H1 (cell line): ENCODE results near the gene RELA. TPM values are rescaled to one million over a fixed set of nuclear protein-coding genes. Genes with fewer than 3 reads are reported as not detected.

Experiments
- EGR1 ChIP-seq: IDR thresholded peaks from 2 replicates; pipeline ENCODE4 v1.6.1; 2011; ENCODE audit warnings: low read depth, low read length, borderline replicate concordance
- FOSL1 ChIP-seq: IDR thresholded peaks from 2 replicates; pipeline ENCODE4 v1.6.1; 2011; ENCODE audit warnings: mild to moderate bottlenecking, low read depth, low read length, moderate library complexity; ENCODE audit not compliant: insufficient read depth
- HDAC6 ChIP-seq: IDR thresholded peaks from one replicate; pipeline ENCODE4 v1.7.1; 2012; ENCODE audit warnings: low read depth, mild to moderate bottlenecking, inconsistent platforms, low read length, moderate library complexity
- MAX ChIP-seq: IDR thresholded peaks from 2 replicates; pipeline ENCODE4 v1.6.1; 2012; ENCODE audit warnings: inconsistent platforms
- NANOG ChIP-seq: IDR thresholded peaks from 2 replicates; pipeline ENCODE4 v1.6.1; 2011; ENCODE audit warnings: low read length, low read depth, mild to moderate bottlenecking, inconsistent platforms; ENCODE audit not compliant: insufficient read depth, poor library complexity, severe bottlenecking
- NRF1 ChIP-seq: IDR thresholded peaks from 2 replicates; pipeline ENCODE4 v1.6.1; 2011; ENCODE audit warnings: mild to moderate bottlenecking, low read depth, low read length, improper control_type of control experiment
- RFX5 ChIP-seq: IDR thresholded peaks from 2 replicates; pipeline ENCODE4 v1.6.1; 2011; ENCODE audit warnings: low read depth, low read length, improper control_type of control experiment, borderline replicate concordance
- RXRA ChIP-seq: IDR thresholded peaks from 2 replicates; pipeline ENCODE4 v1.6.1; 2011; ENCODE audit warnings: low read depth, mild to moderate bottlenecking, low read length, moderate library complexity; ENCODE audit not compliant: insufficient read depth
- SP2 ChIP-seq: IDR thresholded peaks from 2 replicates; pipeline ENCODE4 v1.6.1; 2012; ENCODE audit warnings: mild to moderate bottlenecking, low read length, inconsistent platforms
- polyA plus RNA-seq, 7 experiments: library from polyadenylated mRNA; depleted of rRNA in 3 of 7; stranded (reverse) in 5 of 7; unstranded in 2 of 7; fragments of >200 nt in 5 of 7; fragments of 200-250 nt in 2 of 7; gene quantifications; 1 replicate in 5 of 7; 2 replicates in 1 of 7; 4 replicates in 1 of 7; pipeline versions ENCODE4 v1.2.1 to v1.2.3, GENCODE V29; 2011 to 2013; ENCODE audit warnings: missing spikeins in 2 of 7, mixed read lengths in 2 of 7
- total RNA-seq: library from RNA; stranded (reverse); fragmentation: NEBNext Ultra II Directional; extraction: Animal tissue kit (Norgen Biotek cat#: 25700); gene quantifications from 2 replicates; pipeline ENCODE4 v1.2.1, GENCODE V29; 2021

The RELA gene
- total and polyA plus RNA-seq, 2 of the 8 experiments (the other 6 are each of a cell fraction or from before 2014, with no cell fraction given) = 21.9 to 27.5 TPM

GRCh38 chr11:65625628-65626342 lies 36.9 kb downstream of the RELA start (continued):
- TF ChIP-seq NANOG (no peak), MAX (no peak), FOSL1 (no peak), NRF1 (no peak), EGR1 (peak; percentile 56; the same call in 1 of the 2 replicates), HDAC6 (no peak), SP2 (no peak), RFX5 (no peak), RXRA (no peak)
